Fibroblast of upper back skin (primary cell): ENCODE measurements around the gene ENAH.
A peak's percentile ranks its signal among the peaks of the same experiment; 100 is the strongest.
"Not testable (repeated sequence)": the region's sequence is repeated elsewhere in the genome, so short reads cannot be mapped to it uniquely, and the experiment has no call there.

Experiments
- DNase-seq: peaks from one replicate; pipeline ENCODE4 v3.0.0-alpha.2; 2013

The ENAH gene

DNA sequence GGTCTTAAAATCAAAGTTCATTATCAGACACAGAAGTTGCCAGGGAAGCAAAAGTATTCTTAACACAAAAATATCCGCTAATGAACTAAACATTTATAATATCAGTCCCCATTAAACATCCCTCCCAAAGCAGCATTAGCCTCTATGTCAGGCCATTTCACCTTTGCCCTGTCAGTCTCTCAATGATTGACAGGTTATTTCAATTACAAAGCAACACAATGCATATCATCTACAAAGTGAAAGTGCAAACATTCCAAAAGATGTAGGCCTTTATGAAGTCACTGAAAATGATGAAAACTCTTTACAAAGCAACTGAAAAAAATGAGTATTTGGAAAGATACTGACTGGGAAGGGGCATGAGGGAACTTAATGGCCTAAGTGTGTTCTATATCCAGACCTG, 14.1 kb downstream of the ENAH start:
- no peak for DNase-seq

GRCh38 chr1:225637651-225638199, 15.2 kb downstream of the ENAH start:
- DNase-seq = no peak

DNA sequence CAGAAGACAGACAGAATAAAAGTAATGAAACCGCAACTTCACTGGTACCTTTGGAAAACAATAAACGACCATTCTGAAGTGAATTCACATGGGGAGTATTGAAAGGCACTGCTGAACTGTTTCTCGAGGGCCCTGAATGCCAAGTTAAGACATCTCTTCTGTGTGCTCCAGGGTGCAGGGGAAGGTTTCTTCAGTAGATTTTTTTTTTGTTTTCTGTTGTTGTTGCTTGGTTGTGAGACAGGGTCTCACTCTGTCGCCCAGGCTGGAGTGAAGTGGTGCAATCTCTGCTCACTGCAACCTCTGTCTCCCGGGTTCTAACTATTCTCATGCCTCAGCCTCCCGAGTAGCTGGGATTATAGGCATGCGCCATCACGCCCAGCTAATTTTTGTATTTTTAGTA, 15.9 kb downstream of the ENAH start:
- not testable (repeated sequence) for DNase-seq

- peak; percentile 30 for DNase-seq
Observed at GRCh38 chr1:225635649-225636048, 17.3 kb downstream of the ENAH start.

DNA sequence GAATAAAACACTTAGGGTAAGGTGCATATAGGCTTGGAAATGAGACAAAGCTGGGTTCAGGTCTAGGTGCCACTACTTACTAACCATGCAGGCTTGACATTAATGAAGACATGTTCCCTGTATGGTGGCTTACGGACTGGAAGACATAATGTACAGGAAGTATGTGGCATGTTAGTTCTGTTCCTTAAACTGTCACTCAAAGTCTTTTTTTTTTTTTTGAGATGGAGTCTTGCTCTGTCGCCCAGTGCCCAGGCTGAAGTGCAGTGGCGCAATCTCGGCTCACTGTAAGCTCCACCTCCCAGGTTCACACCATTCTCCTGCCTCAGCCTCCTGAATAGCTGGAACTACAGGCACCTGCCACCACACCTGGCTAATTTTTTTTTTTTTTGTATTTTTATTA, 20.1 kb downstream of the ENAH start:
- not testable (repeated sequence) for DNase-seq

- no peak for DNase-seq
Observed at GRCh38 chr1:225631021-225631663, 21.8 kb downstream of the ENAH start.

- no peak for DNase-seq
Observed at GRCh38 chr1:225629483-225629882, 23.4 kb downstream of the ENAH start.

DNA sequence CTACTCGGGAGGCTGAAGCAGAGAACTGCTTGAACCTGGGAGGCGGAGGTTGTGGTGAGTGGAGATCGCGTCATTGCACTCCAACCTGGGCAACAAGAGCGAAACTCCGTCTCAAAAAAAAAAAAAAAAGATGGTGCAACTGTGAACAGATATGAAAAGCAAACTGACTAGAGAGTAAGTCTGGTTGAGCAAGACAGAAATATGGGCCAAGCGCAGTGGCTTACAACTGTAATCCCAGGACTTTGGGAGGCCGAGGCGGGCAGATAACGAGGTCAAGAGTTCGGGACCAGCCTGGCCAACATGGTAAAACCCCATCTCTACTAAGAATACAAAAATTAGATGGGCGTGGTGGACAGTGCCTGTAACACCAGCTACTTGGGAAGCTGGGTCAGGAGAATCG, 24.1 kb downstream of the ENAH start:
- DNase-seq = not testable (repeated sequence)

- no peak for DNase-seq
Observed at GRCh38 chr1:225627304-225627947, 25.5 kb downstream of the ENAH start.

DNA sequence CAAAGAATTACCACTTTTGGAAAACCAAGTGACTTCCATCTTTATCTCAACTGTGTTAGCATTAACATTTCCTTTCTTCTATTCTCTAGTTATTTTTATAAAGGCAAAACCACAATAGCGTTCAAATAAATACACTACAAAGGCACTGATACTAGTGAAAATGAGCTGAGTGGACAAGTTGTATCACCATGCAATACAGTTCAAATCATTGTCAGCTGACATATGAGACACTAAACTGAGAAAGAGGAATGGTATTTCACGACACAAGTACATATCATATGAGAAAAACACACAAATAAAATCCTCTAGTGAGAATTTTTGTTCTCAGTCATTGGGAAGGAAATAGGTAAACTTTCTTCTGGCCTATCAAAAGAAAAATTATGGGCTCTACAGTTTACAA, 26.2 kb downstream of the ENAH start:
- DNase-seq = peak; percentile 8

GRCh38 chr1:225617956-225618355, 35.0 kb downstream of the ENAH start:
- DNase-seq = no peak

- DNase-seq = no peak
Observed at GRCh38 chr1:225617479-225617878, 35.4 kb downstream of the ENAH start.

GRCh38 chr1:225615403-225615790, 37.5 kb downstream of the ENAH start:
- DNase-seq = not testable (repeated sequence)

DNA sequence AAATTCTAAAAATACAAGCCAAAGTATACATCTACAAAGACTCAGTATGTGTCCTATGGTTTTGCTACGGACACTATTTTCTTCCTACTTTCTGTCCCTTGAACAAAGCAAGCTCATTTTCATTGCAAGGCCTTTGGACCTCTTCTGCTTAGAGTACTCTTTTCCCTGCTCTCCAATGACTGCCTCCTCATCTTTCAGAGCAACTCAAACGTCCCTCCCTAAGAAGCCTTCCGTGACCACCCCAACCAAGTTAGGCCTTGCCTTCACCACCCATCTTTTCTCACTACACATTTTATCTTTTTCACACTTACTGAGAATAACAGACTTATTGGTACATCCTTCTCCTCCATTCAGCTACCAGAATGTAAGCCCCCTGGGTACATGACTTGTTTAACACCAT, 39.9 kb downstream of the ENAH start:
- no peak for DNase-seq

- no peak for DNase-seq
Observed at GRCh38 chr1:225612287-225612686, 40.6 kb downstream of the ENAH start.

DNA sequence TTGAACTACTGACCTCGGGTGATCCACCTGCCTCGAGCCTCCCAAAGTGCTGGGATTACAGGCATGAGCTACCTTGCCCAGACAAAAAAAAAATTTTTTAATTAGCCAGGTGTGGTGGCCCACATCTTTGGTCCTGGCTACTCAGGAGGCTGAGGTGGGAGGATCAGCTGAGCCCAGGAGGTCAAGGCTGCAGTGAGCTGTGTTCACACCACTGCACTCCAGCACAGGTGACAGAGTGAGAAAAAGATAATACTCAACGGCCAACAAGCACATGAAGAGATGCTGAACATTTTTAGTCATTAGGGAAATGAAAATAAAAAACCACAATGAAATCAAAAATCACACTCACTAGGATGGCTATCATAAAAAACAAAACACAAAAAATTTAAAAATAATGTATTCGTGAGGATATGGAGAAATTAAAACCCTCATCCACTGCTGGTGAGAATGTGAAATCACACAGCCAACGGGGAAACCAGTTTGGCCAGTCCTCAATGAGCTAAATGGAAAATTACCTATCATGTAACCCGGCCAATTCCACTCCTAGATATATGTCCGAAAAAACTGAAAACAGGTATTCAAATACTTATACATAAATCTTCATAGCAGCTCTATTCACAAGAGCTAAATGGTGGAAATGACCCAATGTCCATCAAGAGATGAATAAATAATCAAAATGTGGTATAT, 41.2 kb downstream of the ENAH start:
- no peak for DNase-seq

DNA sequence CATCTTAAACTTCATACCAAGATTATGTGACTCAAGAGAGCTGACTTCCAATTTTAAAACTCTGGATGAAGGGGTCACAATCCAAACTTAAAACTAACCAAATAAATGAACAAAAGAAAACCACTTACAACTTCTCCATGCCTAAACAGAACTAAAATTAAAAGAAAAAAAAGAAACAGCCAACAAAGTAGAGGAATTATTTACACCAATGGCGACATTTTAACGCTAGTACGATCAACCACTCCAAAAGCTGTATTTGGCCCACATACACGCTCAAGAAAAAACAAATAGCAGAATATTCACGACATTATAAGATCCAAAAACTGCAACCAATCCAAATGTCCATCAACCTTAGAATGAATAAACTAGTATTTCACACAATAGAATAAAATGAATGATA, 42.4 kb downstream of the ENAH start:
- DNase-seq = no peak

DNA sequence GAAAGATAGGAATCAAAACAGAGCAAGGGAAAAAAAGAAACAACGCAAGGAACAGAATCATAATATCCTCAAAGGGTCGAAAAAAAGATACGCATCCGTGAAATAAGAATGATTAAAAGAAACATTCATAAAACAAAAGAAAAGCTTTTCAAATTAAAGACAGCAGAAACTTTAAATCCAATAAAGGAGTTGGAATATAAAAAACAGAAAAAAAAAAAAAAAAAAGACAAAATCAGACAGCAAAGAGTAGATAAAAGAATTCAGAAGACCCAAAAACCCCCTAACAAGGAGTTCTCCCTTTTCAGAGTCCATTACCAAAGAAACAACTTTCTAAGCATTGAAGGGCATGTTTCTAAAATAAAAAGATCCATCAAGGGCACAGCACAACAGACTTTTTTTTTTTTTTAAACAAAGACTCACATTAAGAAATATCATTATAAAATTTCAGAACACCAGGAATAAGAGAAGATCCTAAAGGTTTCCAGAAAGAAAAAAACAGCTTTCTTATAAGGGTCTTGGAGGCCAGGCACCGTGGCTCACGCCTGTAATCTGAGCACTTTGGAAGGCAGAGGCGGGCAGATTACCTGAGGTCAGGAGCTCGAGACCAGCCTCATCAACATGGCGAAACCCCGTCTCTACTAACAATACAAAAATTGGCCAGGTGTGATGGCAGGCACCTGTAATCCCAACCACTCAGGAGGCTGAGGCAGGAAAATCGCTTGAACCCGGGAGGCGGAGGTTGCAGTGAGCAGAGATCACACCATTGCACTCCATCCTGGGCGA, 44.7 kb downstream of the ENAH start:
- no peak for DNase-seq

DNA sequence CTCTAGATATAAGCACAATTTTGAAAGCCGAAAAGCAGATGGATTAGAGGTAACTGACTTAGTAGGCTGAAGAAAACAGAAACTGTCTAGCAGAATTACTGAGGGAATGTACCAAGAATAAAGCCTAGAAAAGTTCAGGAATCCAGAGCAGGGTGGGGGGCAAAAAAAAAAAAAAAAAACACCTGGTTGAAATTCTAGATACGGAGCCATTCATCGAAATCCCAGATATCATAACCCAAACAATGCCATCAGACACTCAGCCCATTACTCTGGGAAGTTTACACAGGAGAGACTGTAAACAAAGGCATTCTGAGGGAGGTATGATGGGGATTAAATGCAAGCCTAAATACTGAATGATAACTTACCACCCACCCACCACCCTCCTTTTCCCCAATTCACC, 45.6 kb downstream of the ENAH start:
- DNase-seq = no peak

GRCh38 chr1:225603538-225604354, 49.2 kb downstream of the ENAH start:
- DNase-seq = peak; percentile 54

DNA sequence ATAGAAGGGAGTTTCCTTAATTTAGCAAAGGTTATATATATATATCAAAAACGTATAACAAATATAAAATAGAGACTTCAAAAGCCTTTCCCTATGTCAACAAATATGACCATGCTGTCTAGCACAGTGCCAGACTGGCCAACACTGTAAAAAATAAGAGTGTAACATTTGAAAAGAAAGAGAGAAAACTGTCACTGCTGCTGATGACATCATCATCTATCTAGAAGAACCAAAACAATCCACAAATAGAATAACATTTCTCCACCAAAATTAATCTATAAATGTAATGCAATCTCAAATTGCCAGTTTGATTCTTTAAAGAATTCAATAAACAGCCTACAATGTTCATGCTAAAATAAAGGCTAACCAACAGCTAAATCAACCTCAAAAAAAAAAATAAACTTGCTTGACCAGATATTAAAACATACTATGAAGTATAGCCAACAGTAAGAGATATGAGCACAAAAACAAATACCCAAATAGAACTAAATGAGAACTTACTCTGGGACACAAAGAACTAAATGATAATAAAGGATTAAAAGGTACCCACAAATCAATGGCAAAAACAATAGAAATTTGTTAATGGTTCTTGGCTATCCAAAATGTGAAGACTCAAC, 50.2 kb downstream of the ENAH start:
- DNase-seq = no peak
